T-helper 1 cell treated with Interleukin-12 subunit alpha and Interleukin-12 subunit beta and Interleukin-4 antibody, amounts not matched to agents 30 μg/mL and 1 μg/mL, for 36 hours (primary cell): ENCODE data around the gene MSH3.
"Not testable (repeated sequence)": the region's sequence is repeated elsewhere in the genome, so short reads cannot be mapped to it uniquely, and the experiment has no call there.

Experiments used
- H3K27ac Mint-ChIP-seq: one replicate; pipeline ENCODE4 v1.8.0; 2021; ENCODE audit warnings: mild to moderate bottlenecking, mixed read lengths
- H3K27me3 Mint-ChIP-seq: one replicate; pipeline ENCODE4 v1.8.0; 2021; ENCODE audit warnings: low read depth, mixed read lengths
- H3K36me3 Mint-ChIP-seq: one replicate; pipeline ENCODE4 v1.8.0; 2021; ENCODE audit warnings: low read depth, mixed read lengths
- H3K4me1 Mint-ChIP-seq: one replicate; pipeline ENCODE4 v1.8.0; 2021; ENCODE audit warnings: low read depth, mixed read lengths
- H3K4me3 Mint-ChIP-seq: one replicate; pipeline ENCODE4 v1.8.0; 2021; ENCODE audit warnings: mild to moderate bottlenecking, moderate library complexity, mixed read lengths
- H3K9me3 Mint-ChIP-seq: one replicate; pipeline ENCODE4 v1.8.0; 2021; ENCODE audit warnings: mixed read lengths

MSH3 gene

DNA sequence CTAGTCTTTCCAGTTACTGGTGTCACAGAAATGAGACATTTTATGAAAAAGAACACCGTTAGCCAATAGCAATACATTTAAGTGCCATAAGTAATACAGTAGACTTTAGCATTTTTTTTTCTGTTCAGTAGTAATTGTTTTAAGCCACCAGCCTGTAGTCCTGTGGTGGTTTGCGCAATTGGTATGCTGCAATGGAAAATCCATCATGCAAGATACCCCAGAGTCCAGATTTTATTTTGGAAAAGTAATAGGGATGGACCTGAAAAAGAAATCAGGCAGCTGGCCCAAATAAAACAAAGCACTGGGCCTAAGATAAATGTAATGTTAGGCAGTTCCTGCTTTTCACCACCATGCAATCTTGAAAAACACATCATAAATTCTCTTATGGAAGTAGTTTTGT lies 211.1 kb downstream of the MSH3 start:
- Mint-ChIP-seq H3K27ac (no peak overlapping the region), H3K27me3 (no peaks in the 10 kb centered on the region), H3K9me3 (no peaks in the 10 kb centered on the region), H3K4me3 (no peak overlapping the region), H3K4me1 (peaks cover 40% of the 10 kb centered on the region), H3K36me3 (peaks cover 36% of the 10 kb centered on the region)

DNA sequence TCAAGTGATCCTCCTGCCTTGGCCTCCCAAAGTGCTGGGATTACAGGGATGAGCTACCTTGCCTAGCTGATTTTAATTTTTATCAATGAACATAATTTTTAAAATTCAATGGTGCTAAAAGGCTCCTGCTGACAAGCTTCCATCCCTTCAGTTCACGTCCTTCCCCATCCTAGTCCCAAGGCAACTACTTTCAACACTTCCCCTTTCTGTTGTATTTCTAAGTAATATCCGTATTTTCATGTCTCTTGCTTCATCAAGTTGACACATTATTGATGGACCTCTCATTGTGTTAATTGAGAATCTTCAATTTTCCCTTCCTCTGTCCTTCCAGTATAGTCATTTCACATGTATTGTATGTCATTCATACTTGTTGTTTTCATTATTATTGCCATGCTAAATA lies 211.9 kb downstream of the MSH3 start:
- Mint-ChIP-seq H3K4me3 (no peak overlapping the region), H3K9me3 (peaks cover under 1% of the 10 kb centered on the region), H3K4me1 (peaks cover 33% of the 10 kb centered on the region), H3K27ac (peak overlapping the region; percentile 5), H3K27me3 (no peaks in the 10 kb centered on the region), H3K36me3 (peaks cover 33% of the 10 kb centered on the region)

DNA sequence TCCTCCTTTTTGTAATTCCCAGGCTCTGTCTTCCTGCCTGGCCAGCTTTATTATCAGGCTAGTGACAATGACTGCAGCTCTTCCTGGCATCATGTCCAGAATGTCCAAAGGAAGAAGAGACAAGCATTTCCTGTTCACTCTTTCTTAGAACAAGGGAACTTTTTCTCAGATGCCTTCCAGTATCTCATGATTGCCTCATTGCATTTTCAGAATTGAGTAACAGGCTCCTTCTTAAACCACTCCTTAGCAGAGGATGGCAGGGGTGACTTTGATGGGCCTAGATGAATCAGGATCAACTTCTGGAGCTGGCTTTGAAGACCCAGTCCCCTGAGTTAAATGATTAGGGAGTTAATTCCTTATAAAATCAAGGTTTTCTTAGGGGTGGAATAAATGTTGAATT lies 212.8 kb downstream of the MSH3 start:
- Mint-ChIP-seq H3K9me3 (peaks cover 5% of the 10 kb centered on the region), H3K4me1 (peaks cover 30% of the 10 kb centered on the region), H3K27me3 (no peaks in the 10 kb centered on the region), H3K27ac (peak overlapping the region; percentile 50), H3K36me3 (peaks cover 38% of the 10 kb centered on the region), H3K4me3 (no peak overlapping the region)

DNA sequence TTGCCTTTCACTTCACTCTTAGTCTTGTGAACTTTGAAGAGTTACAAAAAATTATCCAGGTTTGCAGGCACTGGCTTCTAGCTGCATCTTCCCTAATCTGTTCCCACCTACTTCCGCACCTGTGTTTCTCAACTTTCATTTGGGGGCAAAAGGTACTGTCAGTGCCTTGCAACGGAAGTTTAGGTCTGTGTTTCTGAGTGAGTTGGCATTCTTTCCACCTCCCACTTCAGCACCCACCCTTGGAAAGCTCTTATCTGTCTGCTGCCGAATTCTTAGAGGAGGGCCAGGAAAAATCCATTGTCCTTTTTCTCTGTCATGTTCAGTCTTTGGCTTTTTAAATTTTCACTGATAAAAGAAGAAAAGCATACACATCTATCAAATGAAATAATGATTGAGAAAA lies 216.0 kb downstream of the MSH3 start:
- Mint-ChIP-seq H3K9me3 (peaks cover 5% of the 10 kb centered on the region), H3K36me3 (peaks cover 54% of the 10 kb centered on the region)

DNA sequence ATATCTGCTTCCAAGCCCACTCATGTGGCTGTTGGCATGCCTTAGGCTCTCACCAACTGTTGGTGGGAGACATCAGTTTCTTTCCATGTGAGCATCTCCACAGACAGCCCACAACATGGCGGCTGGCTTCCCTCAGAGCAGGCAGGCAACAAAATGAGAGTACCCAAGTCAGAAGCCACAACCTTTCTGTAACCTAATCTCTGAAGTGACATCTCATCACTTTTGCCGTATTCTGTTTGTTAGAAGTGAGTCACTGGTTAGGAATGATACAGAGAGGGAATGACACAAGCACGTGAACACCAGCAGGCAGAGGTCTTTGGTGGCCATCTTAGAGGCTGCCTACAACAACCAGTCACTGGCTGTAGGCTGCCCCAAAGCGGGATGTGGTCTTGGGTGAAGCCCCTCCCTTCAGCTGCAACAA lies 217.1 kb downstream of the MSH3 start:
- H3K36me3 Mint-ChIP-seq: peaks cover 54% of the 10 kb centered on the region

More for the DNA sequence above, 216.0 kb downstream of the MSH3 start:
- Mint-ChIP-seq H3K4me1 (peaks cover 16% of the 10 kb centered on the region), H3K4me3 (no peak overlapping the region), H3K27ac (no peak overlapping the region), H3K27me3 (no peaks in the 10 kb centered on the region)

DNA sequence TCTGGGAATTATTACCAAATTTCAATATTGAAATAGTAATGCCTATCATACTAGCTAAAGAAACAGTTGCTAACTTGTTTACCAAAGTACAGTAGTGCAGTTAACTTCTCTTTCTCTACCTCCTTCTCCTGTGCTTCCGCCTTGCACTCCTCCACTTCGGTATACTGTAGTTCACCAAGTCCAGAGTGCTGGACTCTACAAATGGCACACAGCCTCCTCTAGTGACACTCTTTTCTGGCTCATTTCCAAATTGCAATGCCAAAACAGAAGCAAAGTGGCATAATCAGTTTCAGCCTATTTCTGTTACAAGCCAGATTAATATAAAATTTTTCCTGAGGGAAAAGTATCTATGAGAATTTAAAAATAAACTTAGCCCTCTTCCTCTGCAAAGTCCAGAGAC lies 219.7 kb downstream of the MSH3 start:
- no peaks in the 10 kb centered on the region for H3K27me3 Mint-ChIP-seq
- H3K9me3 Mint-ChIP-seq: peaks cover 5% of the 10 kb centered on the region
- H3K27ac Mint-ChIP-seq: no peak overlapping the region
- H3K36me3 Mint-ChIP-seq: peaks cover 50% of the 10 kb centered on the region
- no peak overlapping the region for H3K4me3 Mint-ChIP-seq
- no peaks in the 10 kb centered on the region for H3K4me1 Mint-ChIP-seq

More for the DNA sequence above, 217.1 kb downstream of the MSH3 start:
- peaks cover 12% of the 10 kb centered on the region for H3K4me1 Mint-ChIP-seq
- H3K4me3 Mint-ChIP-seq: no peak overlapping the region
- no peak overlapping the region for H3K27ac Mint-ChIP-seq
- no peaks in the 10 kb centered on the region for H3K27me3 Mint-ChIP-seq
- peaks cover 5% of the 10 kb centered on the region for H3K9me3 Mint-ChIP-seq

DNA sequence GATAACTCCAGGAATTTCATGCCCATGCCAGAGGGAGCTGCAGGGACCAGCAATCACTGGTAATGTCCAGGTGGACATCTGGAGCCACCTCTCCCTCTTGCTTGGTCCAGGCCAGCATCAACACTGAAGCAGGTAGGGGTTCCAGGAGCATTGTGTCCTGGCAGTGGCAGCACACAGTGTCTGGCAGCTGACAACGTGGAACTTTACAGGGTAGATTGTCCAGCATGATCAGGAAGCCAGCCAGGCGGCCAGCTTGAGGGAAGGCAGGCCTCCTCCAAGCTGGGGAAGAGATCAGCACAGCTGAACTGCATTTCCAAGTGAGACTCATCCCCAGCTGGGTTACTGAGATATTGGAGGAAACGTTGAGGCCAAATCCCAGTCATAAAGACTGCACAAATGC lies 223.1 kb downstream of the MSH3 start:
- Mint-ChIP-seq H3K36me3 (peaks cover 46% of the 10 kb centered on the region), H3K9me3 (peaks cover 8% of the 10 kb centered on the region), H3K27ac (no peak overlapping the region), H3K4me3 (no peak overlapping the region), H3K4me1 (no peaks in the 10 kb centered on the region), H3K27me3 (no peaks in the 10 kb centered on the region)

DNA sequence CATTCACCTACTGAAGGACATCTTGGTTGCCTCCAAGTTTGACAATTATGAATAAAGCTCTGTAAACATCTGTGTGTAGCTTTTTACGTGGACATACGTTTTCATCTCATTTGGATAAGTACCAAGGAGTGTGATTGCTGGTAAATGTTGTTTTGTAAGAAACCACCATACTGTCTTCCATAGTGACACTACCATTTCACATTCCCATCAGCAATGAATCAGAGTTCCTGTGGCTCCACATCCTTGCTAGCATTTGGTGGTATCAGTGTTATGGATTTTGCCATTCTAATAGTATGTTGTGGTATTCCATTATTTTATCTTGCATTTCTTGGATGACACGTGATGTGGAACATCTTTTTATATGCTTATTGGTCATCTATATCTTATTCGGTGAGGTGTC lies 227.3 kb downstream of the MSH3 start:
- peaks cover 7% of the 10 kb centered on the region for H3K4me1 Mint-ChIP-seq
- H3K36me3 Mint-ChIP-seq: peaks cover 28% of the 10 kb centered on the region
- no peak overlapping the region for H3K27ac Mint-ChIP-seq
- peaks cover 8% of the 10 kb centered on the region for H3K9me3 Mint-ChIP-seq
- no peaks in the 10 kb centered on the region for H3K27me3 Mint-ChIP-seq
- H3K4me3 Mint-ChIP-seq: no peak overlapping the region

DNA sequence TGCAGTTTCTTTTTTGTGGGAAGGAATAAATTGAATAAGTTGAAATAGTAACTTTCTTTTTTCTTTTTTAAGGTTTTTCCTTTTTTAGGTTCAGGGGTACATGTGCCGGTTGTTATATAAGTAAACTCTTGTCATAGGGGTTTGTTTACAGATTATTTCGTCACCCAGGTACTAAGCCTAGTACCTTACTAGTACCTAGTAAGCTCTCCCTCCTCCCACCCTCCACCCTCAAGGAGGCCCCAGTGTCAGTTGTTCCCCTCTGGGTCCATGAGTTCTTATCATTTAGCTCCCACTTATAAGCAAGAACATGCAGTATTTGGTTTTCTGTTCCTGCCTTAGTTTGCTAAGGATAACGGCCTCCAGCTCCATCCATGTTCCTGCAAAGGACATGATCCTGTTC lies 228.9 kb downstream of the MSH3 start:
- not testable (repeated sequence) for H3K27me3 Mint-ChIP-seq, H3K4me3 Mint-ChIP-seq, H3K9me3 Mint-ChIP-seq, H3K27ac Mint-ChIP-seq, H3K4me1 Mint-ChIP-seq
- H3K36me3 Mint-ChIP-seq: peaks cover 21% of the 10 kb centered on the region

DNA sequence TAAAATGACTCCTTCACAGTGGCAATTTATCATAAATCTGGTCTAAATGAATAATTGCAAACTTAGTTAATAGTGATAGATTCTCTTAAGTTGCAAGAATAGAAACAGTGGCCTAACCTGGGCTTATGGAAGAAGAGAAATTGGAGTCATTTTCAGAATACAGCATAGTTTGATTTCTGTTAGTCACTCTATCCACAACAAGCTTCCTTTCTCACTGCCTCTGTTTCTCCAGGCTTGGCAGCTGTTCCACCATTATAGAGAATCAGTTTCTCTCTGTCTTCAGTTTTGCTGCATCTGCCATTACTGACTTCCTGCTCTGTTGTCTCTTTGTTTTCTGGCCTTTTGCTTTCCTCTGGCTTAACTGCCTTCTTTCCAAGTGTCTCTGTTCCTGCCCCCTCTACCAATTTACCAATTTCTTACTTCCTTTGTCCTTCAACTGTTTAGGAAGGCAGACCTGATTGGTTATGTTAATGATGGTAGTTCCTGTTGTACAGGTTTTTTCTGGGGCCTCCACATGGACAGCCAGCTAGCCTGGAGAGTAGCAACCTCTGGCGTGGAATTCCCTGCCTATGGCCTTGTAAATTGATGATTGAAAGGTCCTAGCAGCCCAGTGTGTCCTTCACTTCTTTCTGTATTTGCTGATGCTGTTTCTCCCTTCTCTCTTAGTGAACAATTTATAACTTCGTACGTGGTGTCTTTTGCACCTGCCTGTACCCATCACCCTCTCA lies 229.8 kb downstream of the MSH3 start:
- H3K4me3 Mint-ChIP-seq: no peak overlapping the region
- H3K36me3 Mint-ChIP-seq: peaks cover 19% of the 10 kb centered on the region
- peaks cover 7% of the 10 kb centered on the region for H3K4me1 Mint-ChIP-seq
- peaks cover 8% of the 10 kb centered on the region for H3K9me3 Mint-ChIP-seq
- H3K27me3 Mint-ChIP-seq: no peaks in the 10 kb centered on the region
- no peak overlapping the region for H3K27ac Mint-ChIP-seq

DNA sequence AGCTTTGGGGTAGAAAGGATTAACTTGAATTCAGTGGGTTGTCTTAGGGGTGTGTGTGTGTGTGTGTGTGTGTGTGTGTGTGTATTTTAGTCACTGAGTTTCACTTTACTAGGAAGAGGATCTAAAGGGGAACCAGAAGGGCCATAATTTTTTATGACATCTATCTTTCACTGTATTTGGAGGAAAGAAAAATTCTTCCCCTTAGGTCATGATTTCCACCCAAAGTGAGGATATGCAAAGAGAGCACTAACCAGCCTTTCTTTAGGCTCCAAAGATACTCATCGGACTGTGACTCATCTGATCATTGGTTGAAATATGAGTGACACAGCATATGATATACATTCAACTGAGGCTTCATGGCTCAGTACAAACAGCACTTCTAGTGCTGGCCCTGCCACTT lies 230.5 kb downstream of the MSH3 start:
- no peaks in the 10 kb centered on the region for H3K27me3 Mint-ChIP-seq
- H3K36me3 Mint-ChIP-seq: peaks cover 20% of the 10 kb centered on the region
- peaks cover 8% of the 10 kb centered on the region for H3K9me3 Mint-ChIP-seq
- peaks cover 7% of the 10 kb centered on the region for H3K4me1 Mint-ChIP-seq
- no peak overlapping the region for H3K4me3 Mint-ChIP-seq
- H3K27ac Mint-ChIP-seq: no peak overlapping the region

DNA sequence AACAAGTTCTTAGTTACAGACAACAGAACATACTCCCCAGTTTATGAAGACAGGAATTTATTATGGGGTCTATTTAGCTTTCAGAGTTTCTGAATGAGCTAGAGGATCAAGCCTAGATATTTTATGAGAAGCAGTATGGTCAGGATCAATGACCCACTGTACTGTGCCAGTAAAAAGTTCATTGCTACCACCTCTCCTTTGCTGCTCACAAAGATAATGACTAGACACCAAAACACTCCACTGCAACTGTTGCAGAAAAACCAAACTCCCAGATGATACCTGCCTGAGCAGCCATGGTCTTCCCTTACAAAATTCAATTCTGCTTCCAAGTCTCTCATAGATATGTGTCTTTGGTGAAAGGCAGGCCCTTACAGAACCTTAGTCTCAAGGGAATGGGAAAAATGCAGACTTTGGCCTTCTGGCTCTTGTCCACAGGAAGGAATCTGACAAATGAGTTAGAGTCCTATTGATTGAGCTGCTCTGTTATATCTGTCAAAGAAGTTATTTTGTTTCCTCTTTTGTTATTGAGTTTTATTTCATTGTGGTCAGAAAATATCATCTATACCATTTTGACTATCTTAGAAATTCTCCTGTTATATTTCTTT lies 231.0 kb downstream of the MSH3 start:
- H3K4me3 Mint-ChIP-seq: no peak overlapping the region
- H3K36me3 Mint-ChIP-seq: peaks cover 22% of the 10 kb centered on the region
- peaks cover 7% of the 10 kb centered on the region for H3K4me1 Mint-ChIP-seq
- peaks cover 8% of the 10 kb centered on the region for H3K9me3 Mint-ChIP-seq
- peak overlapping the region; percentile 11 for H3K27ac Mint-ChIP-seq
- H3K27me3 Mint-ChIP-seq: no peaks in the 10 kb centered on the region

DNA sequence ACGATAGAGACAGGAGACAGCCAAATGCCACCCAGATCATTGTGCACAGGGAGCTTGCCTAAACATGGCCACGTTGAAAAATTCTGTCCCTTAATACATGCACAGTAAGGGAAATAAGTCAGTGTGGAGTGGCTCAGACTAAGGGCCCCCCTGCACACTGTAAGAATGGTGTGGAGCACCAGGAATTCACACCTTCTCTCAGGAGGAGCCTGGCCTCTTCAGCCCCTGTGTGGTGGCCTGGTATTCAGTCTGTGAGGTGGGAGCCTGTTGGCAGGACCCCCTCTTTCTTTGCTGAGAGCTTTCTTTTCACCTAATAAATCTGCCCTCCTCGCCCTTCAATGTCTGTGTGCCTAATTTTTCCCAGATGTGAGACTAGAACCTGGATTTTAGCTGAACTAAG lies 239.6 kb downstream of the MSH3 start:
- no peak overlapping the region for H3K27ac Mint-ChIP-seq
- no peaks in the 10 kb centered on the region for H3K4me1 Mint-ChIP-seq
- H3K27me3 Mint-ChIP-seq: no peaks in the 10 kb centered on the region
- no peaks in the 10 kb centered on the region for H3K9me3 Mint-ChIP-seq
- H3K36me3 Mint-ChIP-seq: peaks cover 13% of the 10 kb centered on the region
- no peak overlapping the region for H3K4me3 Mint-ChIP-seq

DNA sequence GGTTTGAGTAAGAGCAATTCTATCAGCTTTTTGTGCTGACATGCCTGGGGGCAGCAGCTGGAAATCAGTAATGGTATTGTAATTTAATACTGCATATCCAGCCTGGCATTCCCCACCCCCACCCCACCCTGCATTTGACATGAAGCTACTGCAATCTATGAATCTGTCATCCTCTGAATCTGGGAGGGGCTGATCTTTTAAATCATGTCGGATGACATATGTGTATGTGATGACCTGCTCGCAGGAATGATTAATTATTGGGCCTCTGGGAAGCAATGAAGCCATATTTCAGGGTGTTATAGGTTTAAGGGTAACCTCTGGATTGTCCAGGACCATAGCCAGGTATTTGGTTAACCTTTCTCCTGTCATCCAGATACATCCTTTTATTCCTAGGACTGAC lies 241.1 kb downstream of the MSH3 start:
- H3K27me3 Mint-ChIP-seq: no peaks in the 10 kb centered on the region
- H3K4me3 Mint-ChIP-seq: no peak overlapping the region
- no peak overlapping the region for H3K27ac Mint-ChIP-seq
- H3K9me3 Mint-ChIP-seq: no peaks in the 10 kb centered on the region
- H3K4me1 Mint-ChIP-seq: no peaks in the 10 kb centered on the region
- H3K36me3 Mint-ChIP-seq: peaks cover 10% of the 10 kb centered on the region

DNA sequence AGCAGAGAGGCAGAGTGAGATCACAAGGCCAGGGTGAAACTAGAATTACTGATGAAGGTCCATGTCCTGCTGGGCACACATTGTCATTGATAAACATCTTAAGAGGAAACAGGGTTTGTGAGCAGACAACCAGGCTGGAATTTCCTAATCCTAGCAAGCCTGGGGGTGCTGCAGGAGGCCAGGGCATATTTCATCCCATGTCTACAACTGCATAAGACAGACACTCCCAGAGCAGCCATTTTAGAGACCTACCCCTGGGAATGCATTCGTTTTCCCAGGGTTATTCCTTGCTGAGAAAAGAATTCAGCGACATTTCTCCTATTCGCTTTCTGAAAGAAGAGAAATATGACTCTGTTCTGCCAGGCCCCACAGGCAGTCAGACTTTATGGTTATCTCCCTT lies 248.2 kb downstream of the MSH3 start:
- not testable (repeated sequence) for H3K4me3 Mint-ChIP-seq, H3K27ac Mint-ChIP-seq, H3K27me3 Mint-ChIP-seq, H3K4me1 Mint-ChIP-seq
- H3K36me3 Mint-ChIP-seq: peaks cover 14% of the 10 kb centered on the region
- H3K9me3 Mint-ChIP-seq: peaks cover 10% of the 10 kb centered on the region
